ENCODE measurements around the gene RAET1G. TPM values are rescaled to one million over a fixed set of nuclear protein-coding genes. Genes with fewer than 3 reads are reported as not detected.

Gene RAET1G
- total and polyA plus RNA-seq, 2 of the 13 experiments (the other 11 are each of a cell fraction or from before 2014, with no cell fraction given): not detected

DNA sequence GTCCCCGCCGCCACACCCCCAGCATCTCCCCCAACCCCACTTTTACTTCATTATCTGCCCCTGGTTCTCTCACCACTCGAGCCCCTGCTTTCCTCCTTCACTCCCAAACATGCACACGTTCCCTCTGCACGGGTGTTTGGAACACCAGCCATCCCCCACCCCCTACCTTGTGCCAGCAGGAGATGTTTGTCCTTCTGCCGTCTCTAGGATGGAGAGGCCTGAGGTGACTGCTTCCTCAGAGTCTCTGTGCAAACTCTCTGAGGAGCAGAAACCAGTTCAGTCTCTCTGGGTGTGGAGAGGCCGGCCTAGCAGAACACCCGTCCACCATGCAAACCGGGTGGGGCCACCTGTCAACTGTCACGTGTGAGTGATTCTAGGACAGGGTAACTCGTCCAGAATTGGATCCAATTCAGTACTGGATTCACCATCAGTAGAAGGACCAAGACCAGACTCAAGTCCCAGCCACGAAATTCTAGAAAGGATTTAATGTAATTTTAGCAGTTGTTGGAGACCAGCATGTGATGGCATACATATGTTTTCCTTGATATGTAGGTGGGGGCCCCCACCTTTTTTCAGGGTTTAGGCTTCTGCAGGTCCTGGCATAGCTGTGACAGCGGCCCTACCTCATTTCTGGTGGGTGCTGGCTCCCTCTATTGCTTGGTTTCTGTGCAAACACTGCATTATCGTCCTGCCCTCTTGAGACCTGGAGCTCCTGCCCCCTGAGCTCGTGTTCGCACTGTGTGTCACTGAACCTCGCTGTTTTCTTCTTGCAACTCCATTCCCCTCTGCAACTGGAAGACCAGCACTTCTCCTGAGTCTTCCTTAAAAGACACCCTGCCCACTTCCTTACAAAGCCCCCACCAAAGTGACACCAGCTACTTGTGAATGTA lies 24.8 kb downstream of the RAET1G start, which contains the start of gene RAET1E (continued):
- TF ChIP-seq ZNF629 (CRISPR knock-in tag; conservative IDR thresholded peaks at IDR 0.05) (no peak), FOXC1 (CRISPR knock-in tag; IDR thresholded peaks at IDR 0.05; ENCODE audit: borderline replicate concordance) (no peak), STAG1 (CRISPR knock-in tag; IDR thresholded peaks at IDR 0.05) (peak; percentile 65), PAX8 (CRISPR knock-in tag; IDR thresholded peaks at IDR 0.05; ENCODE audit: borderline replicate concordance) (no peak), ZBTB21 (CRISPR knock-in tag; IDR thresholded peaks at IDR 0.05) (no peak), KLF13 (CRISPR knock-in tag; IDR thresholded peaks at IDR 0.05) (no peak), HOXA5 (CRISPR knock-in tag; IDR thresholded peaks at IDR 0.05) (no peak), ZNF496 (CRISPR knock-in tag; IDR thresholded peaks at IDR 0.05; ENCODE audit: insufficient replicate concordance) (no peak), PRPF4 (IDR thresholded peaks at IDR 0.05; ENCODE audit: low read depth, low read length, poor library complexity, severe bottlenecking) (no peak), ZNF326 (CRISPR knock-in tag; IDR thresholded peaks at IDR 0.05; ENCODE audit: borderline replicate concordance) (no peak), HDAC2 (CRISPR knock-in tag; IDR thresholded peaks at IDR 0.05) (no peak), NCOR1 (IDR thresholded peaks at IDR 0.05; ENCODE audit: borderline replicate concordance, low read length) (no peak), MED1 (CRISPR knock-in tag; IDR thresholded peaks at IDR 0.05) (no peak), MTF1 (CRISPR knock-in tag; IDR thresholded peaks at IDR 0.05) (no peak), SRSF1 (optimal IDR thresholded peaks at IDR 0.05; ENCODE audit: low read depth, low read length) (no peak), MATR3 (CRISPR knock-in tag; IDR thresholded peaks at IDR 0.05) (no peak), PHB2 (IDR thresholded peaks at IDR 0.05; ENCODE audit: partially characterized antibody) (no peak), ZNF605 (CRISPR knock-in tag; IDR thresholded peaks at IDR 0.05) (0 out of 2 replicates have a peak, but pooled peaks have one; percentile 45), DPF2 (CRISPR knock-in tag; IDR thresholded peaks at IDR 0.05; ENCODE audit: borderline replicate concordance, low read depth) (no peak), MLLT10 (CRISPR knock-in tag; IDR thresholded peaks at IDR 0.05) (no peak), EZH2 (conservative IDR thresholded peaks at IDR 0.05; ENCODE audit: low read depth, low read length) (0 out of 2 replicates have a peak, but pooled peaks have one; percentile 9), MEF2D (CRISPR knock-in tag; IDR thresholded peaks at IDR 0.05) (no peak), FOXK2 (IDR thresholded peaks at IDR 0.05) (no peak)
- TF ChIP-seq, protein P1, sequence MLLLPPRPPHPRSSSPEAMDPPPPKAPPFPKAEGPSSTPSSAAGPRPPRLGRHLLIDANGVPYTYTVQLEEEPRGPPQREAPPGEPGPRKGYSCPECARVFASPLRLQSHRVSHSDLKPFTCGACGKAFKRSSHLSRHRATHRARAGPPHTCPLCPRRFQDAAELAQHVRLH (CRISPR knock-in tag; IDR thresholded peaks at IDR 0.05; ENCODE audit: borderline replicate concordance, low read depth): no peak
- TF ChIP-seq, protein P2, sequence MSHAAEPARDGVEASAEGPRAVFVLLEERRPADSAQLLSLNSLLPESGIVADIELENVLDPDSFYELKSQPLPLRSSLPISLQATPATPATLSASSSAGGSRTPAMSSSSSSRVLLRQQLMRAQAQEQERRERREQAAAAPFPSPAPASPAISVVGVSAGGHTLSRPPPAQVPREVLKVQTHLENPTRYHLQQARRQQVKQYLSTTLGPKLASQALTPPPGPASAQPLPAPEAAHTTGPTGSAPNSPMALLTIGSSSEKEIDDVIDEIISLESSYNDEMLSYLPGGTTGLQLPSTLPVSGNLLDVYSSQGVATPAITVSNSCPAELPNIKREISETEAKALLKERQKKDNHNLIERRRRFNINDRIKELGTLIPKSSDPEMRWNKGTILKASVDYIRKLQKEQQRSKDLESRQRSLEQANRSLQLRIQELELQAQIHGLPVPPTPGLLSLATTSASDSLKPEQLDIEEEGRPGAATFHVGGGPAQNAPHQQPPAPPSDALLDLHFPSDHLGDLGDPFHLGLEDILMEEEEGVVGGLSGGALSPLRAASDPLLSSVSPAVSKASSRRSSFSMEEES (CRISPR knock-in tag; IDR thresholded peaks at IDR 0.05): no peak
